ENCODE measurements around the gene PDLIM7. TPM values are rescaled to one million over a fixed set of nuclear protein-coding genes. Genes with fewer than 3 reads are reported as not detected.
A peak's percentile ranks its signal among the peaks of the same experiment; 100 is the strongest.

Gene PDLIM7
- total and polyA plus RNA-seq, 10 of the 15 experiments (the other 5 are each of a cell fraction or from before 2014, with no cell fraction given), result 0.82 to 36.6 (median 19.3) TPM

GRCh38 chr5:177491983-177492746 is 5.2 kb downstream of the PDLIM7 start:
- H3K4me3 ChIP-seq, result no peak overlapping the region
- DNase-seq (ENCODE audit: low read depth, low spot score), result no peak
- ChIA-PET CTCF (interaction anchor here (0.6 to 4.8 kb wide), 6 partner anchors 7 to 310 kb away, joined by 3 to 36 read pairs (median 3); partner anchors contain the start of gene DOK3), RAD21 (ENCODE audit: unreplicated experiment) (no interaction called here), SMC1A (ENCODE audit: uncharacterized antibody, unreplicated experiment) (no interaction called here), POLR2A (interaction anchor here (0.5 to 1.5 kb wide), 3 partner anchors 14 to 18 kb away, joined by 3 to 4 read pairs (median 3); no protein-coding TSS in a partner anchor)
- intact Hi-C loops (cut with micrococcal nuclease; ENCODE audit: unreplicated experiment) (no loop called here), in situ Hi-C loops (cut with MboI) (no loop called here)
- no TSS peak for BruUV-seq (replicated peaks)
- TF ChIP-seq IRF4 (IDR thresholded peaks at IDR 0.05; ENCODE audit: low read depth, low read length), result no peak
- TF ChIP-seq RCOR1 (conservative IDR thresholded peaks at IDR 0.05; ENCODE audit: low read depth, low read length), result no peak
- H4K20me1 ChIP-seq (ENCODE audit: control insufficient read depth, insufficient read depth), result no peaks in the 10 kb centered on the region
- no peak overlapping the region for H2AFZ ChIP-seq (ENCODE audit: control insufficient read depth, low read depth, low read length)
- H3K27ac ChIP-seq (ENCODE audit: control insufficient read depth, insufficient read depth), result no peak overlapping the region
- H3K9me3 ChIP-seq (replicated peaks; ENCODE audit: control insufficient read depth, insufficient read depth, low read length), result no peaks in the 10 kb centered on the region
- peaks cover 6% of the 10 kb centered on the region for H3K79me2 ChIP-seq (ENCODE audit: control insufficient read depth, insufficient read depth, low read length)
- peaks cover 0 to 6% of the 10 kb centered on the region in 2 experiments; a peak in 2 of 4 replicates for H3K36me3 ChIP-seq (ENCODE audit: control insufficient read depth in 2 of 2, insufficient read depth in 2 of 2, low read length in 1 of 2)
- no peak for ATAC-seq
- WGBS (ENCODE audit: insufficient coverage, insufficient replicate concordance, low lambda C conversion rate, missing lambda C conversion rate), result 97% methylated on average over 51 of the region's 54 CpGs
- peaks cover 24% of the 10 kb centered on the region for H3K4me1 ChIP-seq (ENCODE audit: control insufficient read depth, insufficient read depth, low read length)
- H3K27me3 ChIP-seq (replicated peaks in 1 of 2; ENCODE audit: control insufficient read depth in 2 of 2, insufficient read depth in 2 of 2, low read length in 1 of 2), result no peaks in the 10 kb centered on the region
- no peak overlapping the region for H3K9ac ChIP-seq (ENCODE audit: control insufficient read depth, insufficient read depth, low read length)
- no peak for FAIRE-seq
- no peak overlapping the region for H3K4me2 ChIP-seq (ENCODE audit: control insufficient read depth, insufficient read depth)

GRCh38 chr5:177491429-177491945 is 5.9 kb downstream of the PDLIM7 start:
- no peaks in the 10 kb centered on the region for H3K9me3 ChIP-seq (replicated peaks; ENCODE audit: control insufficient read depth, insufficient read depth, low read length)
- H2AFZ ChIP-seq (ENCODE audit: control insufficient read depth, low read depth, low read length), result no peak overlapping the region
- no peaks in the 10 kb centered on the region for H3K27me3 ChIP-seq (replicated peaks in 1 of 2; ENCODE audit: control insufficient read depth in 2 of 2, insufficient read depth in 2 of 2, low read length in 1 of 2)
- ChIA-PET SMC1A (ENCODE audit: uncharacterized antibody, unreplicated experiment) (no interaction called here), CTCF (no interaction called here), POLR2A (interaction anchor here (0.5 to 1.4 kb wide), 2 partner anchors 15 to 17 kb away, joined by 3 to 4 read pairs; no protein-coding TSS in a partner anchor), RAD21 (ENCODE audit: unreplicated experiment) (no interaction called here)
- peaks cover 24% of the 10 kb centered on the region for H3K4me1 ChIP-seq (ENCODE audit: control insufficient read depth, insufficient read depth, low read length)
- no TSS peak for BruUV-seq (replicated peaks)
- H4K20me1 ChIP-seq (ENCODE audit: control insufficient read depth, insufficient read depth), result no peaks in the 10 kb centered on the region
- in situ Hi-C loops (cut with MboI), result no loop called here
- ATAC-seq (no peak), DNase-seq (ENCODE audit: low read depth, low spot score) (no peak), FAIRE-seq (no peak)
- H3K9ac ChIP-seq (ENCODE audit: control insufficient read depth, insufficient read depth, low read length), result no peak overlapping the region
- intact Hi-C loops (cut with micrococcal nuclease; ENCODE audit: unreplicated experiment), result no loop called here
- 94% methylated on average over 26 of the region's 43 CpGs for WGBS (ENCODE audit: insufficient coverage, insufficient replicate concordance, low lambda C conversion rate, missing lambda C conversion rate)
- H3K79me2 ChIP-seq (ENCODE audit: control insufficient read depth, insufficient read depth, low read length), result peaks cover 4% of the 10 kb centered on the region
- H3K36me3 ChIP-seq (ENCODE audit: control insufficient read depth in 2 of 2, insufficient read depth in 2 of 2, low read length in 1 of 2), result peaks cover 0 to 6% of the 10 kb centered on the region in 2 experiments; a peak in 2 of 4 replicates
- no peak overlapping the region for H3K27ac ChIP-seq (ENCODE audit: control insufficient read depth, insufficient read depth)
- no peak overlapping the region for H3K4me3 ChIP-seq
- H3K4me2 ChIP-seq (ENCODE audit: control insufficient read depth, insufficient read depth), result no peak overlapping the region
- TF ChIP-seq IRF4 (IDR thresholded peaks at IDR 0.05; ENCODE audit: low read depth, low read length) (no peak), ZBTB33 (IDR thresholded peaks at IDR 0.05) (peak; percentile 99), HDGF (IDR thresholded peaks at IDR 0.05) (no peak), ZZZ3 (IDR thresholded peaks at IDR 0.05; ENCODE audit: control insufficient read depth, insufficient read length, low read depth) (no peak), HDAC2 (IDR thresholded peaks at IDR 0.05) (no peak), CEBPZ (IDR thresholded peaks at IDR 0.05; ENCODE audit: low read depth, low read length) (no peak), SMARCA5 (IDR thresholded peaks at IDR 0.05) (no peak), TCF3 (IDR thresholded peaks at IDR 0.05; ENCODE audit: borderline replicate concordance, insufficient read depth, low read depth, low read length) (no peak), DPF2 (IDR thresholded peaks at IDR 0.05) (no peak), CBFB (IDR thresholded peaks at IDR 0.05; ENCODE audit: low read depth) (no peak), NR2C2 (IDR thresholded peaks at IDR 0.05; ENCODE audit: borderline replicate concordance, control insufficient read depth, insufficient read length, low read depth) (no peak)

Measured in GM12878 (cell line).